K562 (cell line): Measurements from ENCODE around the gene FAM174C. TPM values are rescaled to one million over a fixed set of nuclear protein-coding genes. Genes with fewer than 3 reads are reported as not detected.

Experiments used
- CBX3 ChIP-seq, 2 experiments: IDR thresholded peaks; 1 replicate in 1 of 2; 2 replicates in 1 of 2; pipeline ENCODE4 v1.6.1; 2012; ENCODE audit warnings: inconsistent platforms in 2 of 2, low read length in 2 of 2, borderline replicate concordance in 1 of 2, control low read depth in 1 of 2
- CEBPB ChIP-seq: fragments of 450-650 bp; IDR thresholded peaks from 2 replicates; pipeline ENCODE4 v1.6.1; 2016; ENCODE audit warnings: missing genetic modification characterization, missing compliant biosample characterization
- CEBPG ChIP-seq, 3 experiments: fragments of 200-800 bp in 1 of 3; sonication (Bioruptor generic) in 1 of 3; sonication (generic) in 1 of 3; formaldehyde crosslinking in 1 of 3; IDR thresholded peaks in 2 of 3; conservative IDR thresholded peaks in 1 of 3; 2 replicates each; pipeline versions ENCODE4 v1.6.1 to v1.8.0; 2016 to 2022; ENCODE audit warnings: missing compliant biosample characterization in 2 of 3, missing genetic modification characterization in 2 of 3, mild to moderate bottlenecking in 1 of 3, missing genetic modification reagents in 1 of 3
- EP300 ChIP-seq: IDR thresholded peaks from 2 replicates; pipeline ENCODE4 v1.6.1; 2012; ENCODE audit warnings: low read length, improper control_type of control experiment
- EP400 ChIP-seq: fragments of 450-650 bp; IDR thresholded peaks from 2 replicates; pipeline ENCODE4 v1.6.1; 2017; ENCODE audit warnings: antibody characterized with exemption, mild to moderate bottlenecking, moderate library complexity
- HCFC1 ChIP-seq: IDR thresholded peaks from 2 replicates; pipeline ENCODE4 v1.6.1; 2012; ENCODE audit warnings: low read depth, low read length, improper control_type of control experiment
- KDM2B ChIP-seq: fragments of 250-450 bp; sonication (Bioruptor Pico); IDR thresholded peaks from 2 replicates; pipeline ENCODE4 v1.8.0; 2021; ENCODE audit warnings: mild to moderate bottlenecking, moderate library complexity
- MAZ ChIP-seq, 2 experiments: fragments of 450-650 bp in 1 of 2; sonication (generic) in 1 of 2; formaldehyde crosslinking; IDR thresholded peaks in 1 of 2; conservative IDR thresholded peaks in 1 of 2; 2 replicates each; pipeline versions ENCODE4 v1.4.0 to v1.5.0; 2020; ENCODE audit warnings: mild to moderate bottlenecking in 1 of 2, missing genetic modification reagents in 1 of 2
- NFE2 ChIP-seq: IDR thresholded peaks from 2 replicates; pipeline ENCODE4 v1.6.1; 2014; ENCODE audit warnings: antibody characterized with exemption, low read depth
- NFIC ChIP-seq: fragments of 450-650 bp; IDR thresholded peaks from 2 replicates; pipeline ENCODE4 v1.6.1; 2017; ENCODE audit warnings: mild to moderate bottlenecking, inconsistent platforms
- SMARCA5 ChIP-seq: fragments of 450-650 bp; IDR thresholded peaks from 2 replicates; pipeline ENCODE4 v1.6.1; 2016
- SNAPC5 ChIP-seq: fragments of 250-450 bp; sonication (Bioruptor Pico); IDR thresholded peaks from 2 replicates; pipeline ENCODE4 v1.8.0; 2021; ENCODE audit warnings: moderate library complexity, mild to moderate bottlenecking, inconsistent platforms
- SOX6 ChIP-seq: fragments of 450-650 bp; IDR thresholded peaks from 2 replicates; pipeline ENCODE4 v1.6.1; 2014; ENCODE audit warnings: mild to moderate bottlenecking
- UBTF ChIP-seq, 2 experiments: IDR thresholded peaks; 2 replicates each; pipeline ENCODE4 v1.6.1; 2012; ENCODE audit warnings: improper control_type of control experiment in 2 of 2, low read depth in 2 of 2, low read length in 2 of 2, borderline replicate concordance in 1 of 2
- ZBTB34 ChIP-seq: fragments of 250-450 bp; sonication (Bioruptor Pico); IDR thresholded peaks from 2 replicates; pipeline ENCODE4 v1.8.0; 2021; ENCODE audit warnings: mild to moderate bottlenecking, moderate library complexity
- ZNF134 ChIP-seq: fragments of 250-450 bp; sonication (Bioruptor Pico); conservative IDR thresholded peaks from 2 replicates; pipeline ENCODE4 v1.4.0; 2020
- ZNF212 ChIP-seq: fragments of 450-650 bp; formaldehyde crosslinking; IDR thresholded peaks from 2 replicates; pipeline ENCODE4 v1.4.0; 2020; ENCODE audit warnings: mild to moderate bottlenecking
- ZNF436 ChIP-seq: fragments of 250-450, 450-650 bp; sonication (Bioruptor Pico); formaldehyde crosslinking; IDR thresholded peaks from 2 replicates; pipeline ENCODE4 v1.7.0; 2020; ENCODE audit warnings: mild to moderate bottlenecking
- polyA plus RNA-seq, 8 experiments: library from polyadenylated mRNA; depleted of rRNA in 4 of 8; stranded (reverse) in 5 of 8; unstranded in 3 of 8; fragments of >200 nt; fragmentation: Nextera tagmentation in 2 of 8; fragmentation: Illumina TruSeq in 1 of 8; extraction: Ambion mirVana in 2 of 8; extraction: Trizol in 1 of 8; gene quantifications; 2 replicates each; pipeline versions ENCODE4 v1.2.1 to v1.2.3, GENCODE V29; 2011 to 2014; ENCODE audit warnings: inconsistent platforms in 1 of 8, missing spikeins in 1 of 8
- total RNA-seq, 7 experiments: library from RNA; depleted of rRNA in 6 of 7; stranded (reverse); fragments of >200 nt in 6 of 7; fragmentation: Illumina TruSeq in 2 of 7; extraction: Trizol in 2 of 7; gene quantifications; 2 replicates each; pipeline versions ENCODE4 v1.2.1 to v1.2.3, GENCODE V29; 2011 to 2021; ENCODE audit warnings: low replicate concordance in 1 of 7
- TF ChIP-seq, protein P1 (sequence below), 2 experiments: IDR thresholded peaks; 2 replicates each; pipeline ENCODE4 v1.6.1; 2011; ENCODE audit warnings: borderline replicate concordance in 1 of 2, control low read depth in 1 of 2, low read depth in 1 of 2, low read length in 1 of 2, mild to moderate bottlenecking in 1 of 2, mixed read lengths in 1 of 2, moderate library complexity in 1 of 2; ENCODE audit not compliant: insufficient read depth in 1 of 2, insufficient read length in 1 of 2, poor library complexity in 1 of 2, severe bottlenecking in 1 of 2; ENCODE audit errors: extremely low read depth in 1 of 2
- TF ChIP-seq, protein P2 (sequence below): fragments of 450-650 bp; formaldehyde crosslinking; conservative IDR thresholded peaks from 2 replicates; pipeline ENCODE4 v1.4.0; 2022; ENCODE audit warnings: mild to moderate bottlenecking, missing genetic modification characterization
- TF ChIP-seq, protein P3 (sequence below): sonication (generic); formaldehyde crosslinking; IDR thresholded peaks from 2 replicates; pipeline ENCODE4 v1.9.0; 2022; ENCODE audit warnings: mild to moderate bottlenecking, missing genetic modification reagents

FAM174C gene
- total and polyA plus RNA-seq, 9 of the 15 experiments (the other 6 are each of a cell fraction or from before 2014, with no cell fraction given), result 0.66 to 89.6 (median 20.3) TPM

GRCh38 chr19:1264801-1265614 lies 10.3 kb upstream of the FAM174C start (continued):
- TF ChIP-seq ZNF134 (CRISPR knock-in tag) (no peak), EP300 (0 out of 2 replicates have a peak, but pooled peaks have one; percentile 17), UBTF (IDR thresholded peaks at IDR 0.05; ENCODE audit: borderline replicate concordance in 1 of 2, low read depth in 2 of 2, low read length in 2 of 2) (no peak), NFE2 (no peak), NFIC (no peak), SOX6 (peak; percentile 20; the same call in 1 of the 2 replicates), CEBPG (CRISPR knock-in tag; IDR thresholded peaks at IDR 0.05) (no peak), CEBPG (tag; conservative IDR thresholded peaks at IDR 0.05 in 1 of 2, IDR thresholded peaks at IDR 0.05 in 1 of 2) (no peak), EP400 (no peak), MAZ (CRISPR knock-in tag; conservative IDR thresholded peaks at IDR 0.05 in 1 of 2, IDR thresholded peaks at IDR 0.05 in 1 of 2) (peak; percentile 65 to 82), SMARCA5 (peak; percentile 46; the same call in 1 of the 2 replicates), SNAPC5 (CRISPR knock-in tag) (no peak), KDM2B (no peak), HCFC1 (no peak), ZNF212 (CRISPR knock-in tag) (no peak), CEBPB (tag) (no peak), ZNF436 (CRISPR knock-in tag) (no peak), ZBTB34 (CRISPR knock-in tag) (no peak), CBX3 (IDR thresholded peaks at IDR 0.05; ENCODE audit: borderline replicate concordance in 1 of 2, low read length in 2 of 2) (no peak)
- TF ChIP-seq, protein P1, sequence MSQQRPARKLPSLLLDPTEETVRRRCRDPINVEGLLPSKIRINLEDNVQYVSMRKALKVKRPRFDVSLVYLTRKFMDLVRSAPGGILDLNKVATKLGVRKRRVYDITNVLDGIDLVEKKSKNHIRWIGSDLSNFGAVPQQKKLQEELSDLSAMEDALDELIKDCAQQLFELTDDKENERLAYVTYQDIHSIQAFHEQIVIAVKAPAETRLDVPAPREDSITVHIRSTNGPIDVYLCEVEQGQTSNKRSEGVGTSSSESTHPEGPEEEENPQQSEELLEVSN (IDR thresholded peaks at IDR 0.05; ENCODE audit: borderline replicate concordance in 1 of 2, extremely low read depth in 1 of 2, insufficient read depth in 1 of 2, insufficient read length in 1 of 2, low read depth in 1 of 2, low read length in 1 of 2, poor library complexity in 1 of 2, severe bottlenecking in 1 of 2), result no peak
- TF ChIP-seq, protein P2, sequence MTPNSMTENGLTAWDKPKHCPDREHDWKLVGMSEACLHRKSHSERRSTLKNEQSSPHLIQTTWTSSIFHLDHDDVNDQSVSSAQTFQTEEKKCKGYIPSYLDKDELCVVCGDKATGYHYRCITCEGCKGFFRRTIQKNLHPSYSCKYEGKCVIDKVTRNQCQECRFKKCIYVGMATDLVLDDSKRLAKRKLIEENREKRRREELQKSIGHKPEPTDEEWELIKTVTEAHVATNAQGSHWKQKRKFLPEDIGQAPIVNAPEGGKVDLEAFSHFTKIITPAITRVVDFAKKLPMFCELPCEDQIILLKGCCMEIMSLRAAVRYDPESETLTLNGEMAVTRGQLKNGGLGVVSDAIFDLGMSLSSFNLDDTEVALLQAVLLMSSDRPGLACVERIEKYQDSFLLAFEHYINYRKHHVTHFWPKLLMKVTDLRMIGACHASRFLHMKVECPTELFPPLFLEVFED, result no peak
- TF ChIP-seq, protein P3, sequence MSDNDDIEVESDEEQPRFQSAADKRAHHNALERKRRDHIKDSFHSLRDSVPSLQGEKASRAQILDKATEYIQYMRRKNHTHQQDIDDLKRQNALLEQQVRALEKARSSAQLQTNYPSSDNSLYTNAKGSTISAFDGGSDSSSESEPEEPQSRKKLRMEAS (CRISPR knock-in tag), result no peak
